ENCODE data around the gene CRADD. TPM values are rescaled to one million over a fixed set of nuclear protein-coding genes. Genes with fewer than 3 reads are reported as not detected.

Gene CRADD
- total RNA-seq, 1 experiment from 2014 or later = 9.6 TPM

DNA sequence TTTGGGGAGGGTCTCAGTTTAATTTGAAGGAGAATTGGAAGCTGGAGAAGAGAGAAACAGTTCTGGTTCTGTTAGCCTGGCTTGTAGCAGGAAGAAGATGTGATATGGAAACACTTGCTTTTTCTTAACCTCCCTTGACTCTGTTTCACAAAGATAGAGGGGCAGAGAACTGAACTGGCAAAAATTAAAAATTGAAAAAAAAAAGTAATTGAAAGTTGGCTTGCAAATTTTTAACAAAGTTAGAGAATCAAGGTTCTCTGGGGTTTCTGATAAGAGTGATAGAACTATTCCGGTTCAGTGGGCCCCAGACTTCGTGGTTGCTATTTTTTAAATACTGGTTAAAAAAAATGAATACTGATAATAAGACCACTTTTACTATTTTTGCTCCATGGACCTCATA lies 2.8 kb downstream of the CRADD start:
- H3K4me3 ChIP-seq (ENCODE audit: insufficient read depth, low read depth, low read length) = no peak overlapping the region
- H3K27me3 ChIP-seq (ENCODE audit: control insufficient read depth, insufficient read depth, low read length) = no peaks in the 10 kb centered on the region
- DNase-seq = no peak
- H3K36me3 ChIP-seq (replicated peaks; ENCODE audit: control insufficient read depth, insufficient read depth, low read length) = no peaks in the 10 kb centered on the region

DNA sequence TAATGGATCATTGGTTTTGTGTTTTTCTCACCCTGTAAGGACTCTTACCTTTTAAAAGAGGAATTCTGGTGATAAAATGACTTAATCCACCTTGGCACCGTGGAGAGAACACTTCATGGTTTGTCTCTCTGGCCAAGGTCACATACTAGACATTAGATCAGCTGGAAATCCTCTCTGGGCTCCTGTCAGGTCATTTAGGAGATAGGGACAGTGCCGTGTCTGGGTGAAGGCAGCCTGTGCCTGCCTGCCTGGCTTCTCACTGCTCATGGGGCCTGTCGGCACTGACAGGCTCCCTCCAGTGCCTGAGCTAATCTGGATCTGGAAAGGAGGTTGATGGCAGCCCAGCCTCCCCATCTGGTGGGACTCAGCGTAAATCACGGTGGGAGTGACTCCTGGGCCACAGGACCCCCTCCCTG lies 5.7 kb downstream of the CRADD start:
- DNase-seq = no peak
- H3K27me3 ChIP-seq (ENCODE audit: control insufficient read depth, insufficient read depth, low read length) = no peaks in the 10 kb centered on the region
- H3K4me3 ChIP-seq (ENCODE audit: insufficient read depth, low read depth, low read length) = no peak overlapping the region
- H3K36me3 ChIP-seq (replicated peaks; ENCODE audit: control insufficient read depth, insufficient read depth, low read length) = no peaks in the 10 kb centered on the region

DNA sequence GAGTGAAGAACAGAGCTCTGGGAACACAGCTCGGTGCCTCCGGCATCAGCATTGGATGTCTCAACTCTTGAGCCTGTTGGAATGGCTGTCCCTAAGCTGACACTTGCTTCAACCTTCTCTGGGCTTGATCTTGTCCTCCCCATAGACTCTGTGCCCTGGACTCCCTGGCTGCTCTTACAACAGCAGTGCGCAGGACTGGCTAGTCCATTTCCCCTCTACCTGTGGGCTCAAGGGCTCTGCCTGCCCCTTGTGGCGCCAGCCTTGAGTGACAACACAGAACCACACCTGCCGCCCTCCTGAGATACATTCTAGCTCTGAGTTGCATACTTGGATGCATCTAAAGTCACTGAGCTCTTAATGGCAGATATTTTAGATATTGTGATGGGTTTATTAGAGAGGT lies 6.2 kb downstream of the CRADD start:
- Histone ChIP-seq H3K4me3 (ENCODE audit: insufficient read depth, low read depth, low read length) (no peak overlapping the region), H3K27me3 (ENCODE audit: control insufficient read depth, insufficient read depth, low read length) (no peaks in the 10 kb centered on the region), H3K36me3 (replicated peaks; ENCODE audit: control insufficient read depth, insufficient read depth, low read length) (no peaks in the 10 kb centered on the region)
- DNase-seq = no peak

DNA sequence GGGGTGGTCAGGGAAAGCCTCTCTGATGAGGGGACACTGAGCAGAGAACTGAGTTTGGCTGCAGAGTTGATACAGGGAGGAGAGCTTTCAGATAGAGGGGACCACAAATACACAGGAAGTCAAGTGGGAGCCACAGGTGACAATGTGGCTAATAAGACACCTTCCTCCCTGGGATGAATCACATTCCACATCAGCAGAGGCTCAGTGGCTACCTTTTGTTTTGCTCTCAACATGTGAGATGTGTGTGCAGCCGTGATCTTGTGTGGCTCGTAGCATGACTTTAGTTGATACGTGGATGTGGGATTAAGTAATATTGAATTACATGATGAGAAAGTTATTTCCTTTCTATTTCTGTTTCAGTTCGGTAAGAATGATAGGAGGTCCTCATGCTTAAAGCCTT lies 7.5 kb downstream of the CRADD start:
- Histone ChIP-seq H3K36me3 (replicated peaks; ENCODE audit: control insufficient read depth, insufficient read depth, low read length) (no peaks in the 10 kb centered on the region), H3K27me3 (ENCODE audit: control insufficient read depth, insufficient read depth, low read length) (no peaks in the 10 kb centered on the region), H3K4me3 (ENCODE audit: insufficient read depth, low read depth, low read length) (no peak overlapping the region)
- no peak for DNase-seq

DNA sequence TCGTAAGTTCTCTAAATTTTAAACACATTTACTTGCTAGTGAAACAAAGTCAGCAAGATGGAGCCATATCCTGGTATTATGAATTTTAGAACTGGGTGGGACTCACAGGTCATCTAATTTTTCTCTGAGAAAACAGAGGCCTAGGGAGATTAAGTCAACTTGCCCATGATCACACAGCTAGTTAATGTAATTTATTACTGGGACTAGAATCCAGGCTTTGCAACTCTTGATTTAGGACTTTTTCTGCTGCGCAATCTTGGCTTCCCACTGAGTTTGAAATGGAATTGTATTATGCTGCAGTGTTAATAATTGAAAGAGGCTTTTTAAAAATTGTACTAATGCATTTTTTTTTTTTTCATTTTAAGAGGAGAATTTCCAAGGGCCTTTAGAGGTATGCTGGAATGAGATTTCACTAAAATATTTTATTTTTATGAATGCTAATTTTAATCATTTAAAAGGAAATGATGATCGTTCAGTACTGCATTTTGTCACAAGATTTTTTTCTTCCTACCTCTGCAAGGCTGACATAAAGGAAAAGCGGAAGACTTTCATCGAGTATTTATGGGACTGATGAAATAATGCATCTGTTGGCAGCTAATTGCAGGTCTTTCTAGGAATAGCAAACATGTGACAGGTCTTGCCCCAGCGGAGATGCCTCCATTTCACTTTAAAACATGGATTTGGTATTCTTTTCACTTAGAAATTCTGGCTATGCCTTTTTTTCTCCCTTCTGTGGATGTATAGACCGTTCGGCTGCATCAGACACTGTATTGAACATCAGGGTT lies 9.6 kb downstream of the CRADD start:
- DNase-seq = no peak
- no peaks in the 10 kb centered on the region for H3K27me3 ChIP-seq (ENCODE audit: control insufficient read depth, insufficient read depth, low read length)
- H3K4me3 ChIP-seq (ENCODE audit: insufficient read depth, low read depth, low read length) = no peak overlapping the region
- no peaks in the 10 kb centered on the region for H3K36me3 ChIP-seq (replicated peaks; ENCODE audit: control insufficient read depth, insufficient read depth, low read length)

DNA sequence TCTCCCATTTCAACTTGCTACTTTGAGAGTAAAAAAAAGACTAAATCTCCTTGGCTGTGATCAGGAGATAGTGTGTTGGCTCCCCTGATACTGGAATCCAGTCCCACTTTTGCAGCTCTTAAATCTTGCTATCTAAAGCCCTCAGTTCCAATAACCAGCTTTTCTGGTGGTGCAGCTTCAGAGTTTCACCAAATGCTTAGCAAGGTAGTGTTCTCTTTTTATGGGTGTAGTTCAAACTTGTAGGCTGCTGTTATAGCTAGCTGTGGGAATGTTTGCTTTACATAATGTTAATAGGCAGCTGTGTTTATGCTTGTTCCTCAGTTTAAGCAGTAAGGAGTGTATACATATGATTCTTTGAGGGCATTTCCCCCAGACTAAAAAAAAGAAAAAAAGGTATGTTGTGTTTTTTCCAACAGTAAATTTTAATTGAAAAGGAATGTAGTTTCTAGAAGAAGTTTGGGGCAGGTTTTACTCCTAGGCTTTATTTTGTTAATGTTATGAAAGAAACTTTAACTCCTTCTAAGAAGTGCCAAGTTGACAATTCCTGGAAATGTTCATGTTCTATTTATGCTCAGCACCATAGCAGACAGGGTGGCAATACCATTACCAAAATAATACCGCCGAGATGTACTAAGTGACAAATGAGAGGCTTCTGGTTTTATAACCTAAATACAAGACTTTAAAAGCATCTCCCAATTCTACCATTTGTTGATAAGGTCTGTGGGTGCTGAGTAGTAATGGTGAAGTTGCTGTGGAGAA lies 12.1 kb downstream of the CRADD start:
- H3K36me3 ChIP-seq (replicated peaks; ENCODE audit: control insufficient read depth, insufficient read depth, low read length) = no peaks in the 10 kb centered on the region
- no peaks in the 10 kb centered on the region for H3K27me3 ChIP-seq (ENCODE audit: control insufficient read depth, insufficient read depth, low read length)
- no peak for DNase-seq
- no peak overlapping the region for H3K4me3 ChIP-seq (ENCODE audit: insufficient read depth, low read depth, low read length)

DNA sequence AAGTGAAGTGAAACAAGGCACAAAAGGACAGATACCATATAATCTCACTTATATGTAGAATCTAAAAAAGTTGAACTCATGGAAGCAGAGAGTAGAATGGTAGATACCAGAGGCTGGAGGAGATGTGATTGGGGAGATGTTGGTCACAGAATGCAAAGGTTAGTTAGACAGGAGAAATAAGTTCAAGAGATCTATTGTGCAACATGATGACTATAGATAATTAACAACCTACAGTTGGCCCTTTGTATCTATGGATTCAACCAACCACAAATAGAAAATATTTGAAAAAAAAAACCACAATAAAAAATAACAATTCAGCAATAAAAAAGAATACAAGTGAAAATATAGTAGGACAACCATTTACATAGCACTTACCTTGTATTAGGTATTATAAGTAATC lies 19.3 kb downstream of the CRADD start:
- Histone ChIP-seq H3K4me3 (ENCODE audit: insufficient read depth, low read depth, low read length) (no peak overlapping the region), H3K27me3 (ENCODE audit: control insufficient read depth, insufficient read depth, low read length) (no peaks in the 10 kb centered on the region), H3K36me3 (replicated peaks; ENCODE audit: control insufficient read depth, insufficient read depth, low read length) (no peaks in the 10 kb centered on the region)
- no peak for DNase-seq

DNA sequence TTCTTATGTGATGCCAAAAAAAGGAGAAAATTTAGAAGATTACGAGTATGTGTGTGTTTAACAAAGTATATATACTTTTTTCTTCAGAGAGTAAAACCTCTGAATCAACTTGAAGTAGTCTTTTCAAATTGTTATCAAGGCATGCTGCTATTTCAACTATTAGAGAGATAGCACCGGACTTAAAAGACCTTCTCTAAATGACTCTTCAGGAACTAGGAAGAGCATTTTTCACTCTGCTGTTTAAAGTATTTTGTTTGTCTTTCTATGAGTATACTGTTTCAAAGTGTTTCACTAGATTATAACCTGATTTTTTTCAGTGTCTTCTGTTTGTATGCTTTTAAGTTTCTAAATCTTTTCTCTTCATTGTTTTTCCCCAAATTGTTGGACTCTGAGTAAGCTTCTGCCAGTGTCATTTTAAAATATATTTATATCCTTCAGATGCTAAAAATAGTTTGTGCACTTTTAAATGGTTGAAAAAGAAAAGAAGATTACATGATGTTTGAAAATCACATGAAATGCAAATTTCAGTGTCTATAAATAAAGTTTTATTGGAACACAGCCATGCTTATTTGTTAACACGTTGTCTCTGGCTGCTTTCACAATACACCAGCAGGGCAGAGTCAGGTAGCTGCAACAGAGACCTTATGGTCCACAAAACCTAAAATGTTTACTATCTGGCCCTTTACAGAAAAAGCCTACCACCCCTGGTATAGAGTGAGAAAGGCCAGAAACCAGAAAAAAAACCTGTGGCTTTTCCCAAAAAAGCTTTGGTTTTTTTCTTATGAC lies 21.3 kb downstream of the CRADD start:
- Histone ChIP-seq H3K36me3 (replicated peaks; ENCODE audit: control insufficient read depth, insufficient read depth, low read length) (no peaks in the 10 kb centered on the region), H3K27me3 (ENCODE audit: control insufficient read depth, insufficient read depth, low read length) (no peaks in the 10 kb centered on the region), H3K4me3 (ENCODE audit: insufficient read depth, low read depth, low read length) (no peak overlapping the region)
- DNase-seq = no peak

DNA sequence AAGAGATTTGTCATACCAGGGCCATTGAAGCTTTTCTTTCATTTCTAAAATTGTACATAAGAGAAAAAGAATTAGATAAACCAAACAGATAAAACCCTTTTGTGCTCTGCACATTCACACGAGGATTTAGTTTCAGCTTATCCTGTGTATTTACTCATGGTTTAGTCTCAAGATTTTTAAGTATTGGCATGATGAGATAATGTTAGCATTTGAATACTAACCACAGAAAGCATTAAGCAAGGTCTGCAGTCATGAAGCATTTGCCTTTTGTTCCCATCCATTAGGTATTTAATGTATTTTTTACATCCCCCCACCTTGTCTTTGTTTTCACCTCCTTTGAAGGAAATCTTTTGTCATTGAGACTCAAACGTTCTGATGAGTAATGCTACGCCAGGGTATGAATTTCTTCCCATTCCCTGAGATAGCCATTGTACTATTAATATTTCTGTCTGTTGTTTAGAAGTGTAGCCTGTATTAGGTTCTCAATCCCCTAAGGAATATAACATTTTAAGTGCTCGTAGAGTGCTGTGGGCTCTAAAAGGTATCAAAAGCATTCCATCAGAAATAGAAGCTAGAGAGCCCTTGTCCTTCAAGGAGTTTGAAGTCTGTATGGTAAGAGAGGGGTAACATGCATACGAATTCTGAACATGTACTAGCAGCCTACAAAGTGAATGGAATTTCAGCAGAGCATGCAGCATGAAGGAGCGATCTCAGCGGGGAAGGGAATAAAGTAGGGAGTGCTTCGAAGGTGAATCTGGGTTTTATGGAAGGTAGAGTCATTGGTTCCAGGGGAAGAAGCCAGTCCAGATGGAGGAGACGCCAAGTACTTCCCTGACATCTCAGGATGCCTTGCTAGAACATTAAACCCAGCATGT lies 22.3 kb downstream of the CRADD start:
- Histone ChIP-seq H3K27me3 (ENCODE audit: control insufficient read depth, insufficient read depth, low read length) (no peaks in the 10 kb centered on the region), H3K36me3 (replicated peaks; ENCODE audit: control insufficient read depth, insufficient read depth, low read length) (no peaks in the 10 kb centered on the region), H3K4me3 (ENCODE audit: insufficient read depth, low read depth, low read length) (no peak overlapping the region)
- peak; percentile 30 for DNase-seq

DNA sequence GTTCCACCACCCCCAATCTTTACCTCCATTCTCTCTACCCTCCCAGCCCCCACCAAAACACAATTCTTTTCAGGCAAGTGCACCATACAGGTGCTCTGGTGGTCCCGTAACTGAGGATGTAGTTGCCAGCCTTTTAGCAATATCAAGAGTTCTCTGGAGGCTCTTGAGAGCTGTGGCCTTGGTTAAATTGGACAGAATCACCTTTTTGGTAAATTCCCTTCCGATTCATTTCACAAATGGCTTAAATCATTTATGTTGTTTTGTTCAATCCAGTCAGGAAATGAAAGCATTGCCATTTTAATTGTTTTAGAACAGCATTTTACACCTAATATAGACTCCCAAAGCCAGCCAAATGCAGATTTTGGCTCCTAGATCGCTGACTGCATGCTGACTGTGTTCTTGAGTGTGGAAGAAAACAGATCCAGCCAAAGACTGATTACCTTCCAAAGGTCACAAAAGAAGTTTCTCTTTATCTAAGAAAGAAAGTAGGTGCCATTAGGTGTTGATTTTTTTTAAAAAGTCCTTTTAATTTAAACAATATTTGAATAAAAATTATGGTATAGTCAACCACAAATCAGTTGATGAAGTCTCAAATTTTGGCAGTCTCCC lies 25.6 kb downstream of the CRADD start:
- no peaks in the 10 kb centered on the region for H3K36me3 ChIP-seq (replicated peaks; ENCODE audit: control insufficient read depth, insufficient read depth, low read length)
- no peak for DNase-seq
- H3K4me3 ChIP-seq (ENCODE audit: insufficient read depth, low read depth, low read length) = no peak overlapping the region
- no peaks in the 10 kb centered on the region for H3K27me3 ChIP-seq (ENCODE audit: control insufficient read depth, insufficient read depth, low read length)

DNA sequence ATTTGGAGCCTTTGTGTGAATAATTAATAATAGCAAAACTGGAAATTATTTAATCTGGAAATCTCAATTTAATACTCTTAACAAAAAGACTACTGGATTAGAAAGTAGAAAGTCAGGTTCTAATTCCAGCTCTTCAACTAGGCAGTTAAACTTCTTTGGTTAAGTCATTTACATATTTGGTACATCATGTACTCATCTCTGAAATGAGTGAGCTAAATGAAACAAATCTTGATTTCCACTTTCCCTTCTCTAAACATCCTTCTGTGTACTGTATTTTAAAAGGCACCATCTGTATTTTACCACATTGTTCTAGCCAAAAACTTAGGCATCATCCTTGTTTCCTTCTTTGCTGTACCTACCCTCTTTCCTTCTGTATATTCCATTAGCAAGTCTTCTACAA lies 26.9 kb downstream of the CRADD start:
- Histone ChIP-seq H3K36me3 (replicated peaks; ENCODE audit: control insufficient read depth, insufficient read depth, low read length) (no peaks in the 10 kb centered on the region), H3K27me3 (ENCODE audit: control insufficient read depth, insufficient read depth, low read length) (no peaks in the 10 kb centered on the region), H3K4me3 (ENCODE audit: insufficient read depth, low read depth, low read length) (no peak overlapping the region)
- no peak for DNase-seq

DNA sequence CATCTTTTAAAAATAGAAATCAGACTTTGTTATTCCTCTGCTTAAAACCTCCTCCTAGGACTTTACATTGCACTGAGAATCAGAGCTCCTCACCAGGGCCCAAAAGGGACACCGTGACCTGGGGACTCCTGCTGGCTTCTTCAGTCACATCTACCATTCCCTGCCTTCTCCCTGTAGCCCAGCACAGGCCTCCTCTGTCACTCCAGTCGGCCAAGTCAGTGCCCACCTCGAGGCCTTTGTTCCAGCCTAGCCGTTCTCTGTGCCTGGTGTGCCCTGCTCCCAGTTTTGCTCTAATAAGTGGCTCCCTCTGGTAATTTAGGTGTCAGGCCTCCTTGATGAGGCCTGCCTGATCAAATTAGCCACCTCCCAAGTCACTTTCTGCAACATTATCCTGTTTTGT lies 27.4 kb downstream of the CRADD start:
- Histone ChIP-seq H3K4me3 (ENCODE audit: insufficient read depth, low read depth, low read length) (no peak overlapping the region), H3K36me3 (replicated peaks; ENCODE audit: control insufficient read depth, insufficient read depth, low read length) (no peaks in the 10 kb centered on the region), H3K27me3 (ENCODE audit: control insufficient read depth, insufficient read depth, low read length) (no peaks in the 10 kb centered on the region)
- DNase-seq = no peak

DNA sequence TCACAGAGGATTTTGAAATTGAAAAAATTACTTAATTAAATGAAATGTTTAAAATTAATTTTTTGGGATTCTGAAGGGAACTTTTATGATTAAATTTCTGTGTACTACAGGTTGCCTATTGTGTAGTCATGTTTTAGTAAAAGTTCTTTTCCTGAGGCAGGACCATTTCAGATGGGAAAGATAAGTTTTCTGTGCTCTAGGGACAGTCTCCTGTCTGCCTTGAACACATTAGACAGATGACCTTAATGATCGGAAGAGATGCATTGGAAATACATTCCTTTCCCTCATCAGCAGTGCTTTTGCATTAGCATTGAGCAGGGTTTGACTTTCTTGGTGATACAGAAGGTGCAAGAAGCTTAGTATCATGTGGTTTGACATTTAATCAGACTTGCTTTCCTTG lies 28.1 kb downstream of the CRADD start:
- DNase-seq = no peak
- Histone ChIP-seq H3K4me3 (ENCODE audit: insufficient read depth, low read depth, low read length) (no peak overlapping the region), H3K27me3 (ENCODE audit: control insufficient read depth, insufficient read depth, low read length) (no peaks in the 10 kb centered on the region), H3K36me3 (replicated peaks; ENCODE audit: control insufficient read depth, insufficient read depth, low read length) (no peaks in the 10 kb centered on the region)

DNA sequence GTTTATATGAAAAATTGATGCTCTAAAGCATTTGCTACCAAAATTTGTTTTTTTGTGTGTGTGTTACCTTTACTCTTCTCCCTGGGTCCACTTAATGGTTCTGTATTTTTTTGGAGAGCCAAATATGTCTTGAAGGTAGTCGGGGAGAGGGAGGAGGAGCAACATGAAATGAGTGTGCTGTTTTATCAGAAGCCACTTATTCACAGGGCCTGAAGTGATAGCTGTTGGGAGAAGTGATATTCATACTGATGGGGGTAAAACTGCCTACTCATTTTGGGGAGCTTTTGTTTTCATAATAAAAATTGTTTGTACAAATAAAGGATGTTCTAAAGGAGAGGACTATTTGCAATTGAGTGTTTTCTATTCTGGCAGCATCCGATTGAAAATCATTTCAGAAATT lies 29.2 kb downstream of the CRADD start:
- Histone ChIP-seq H3K4me3 (ENCODE audit: insufficient read depth, low read depth, low read length) (no peak overlapping the region), H3K27me3 (ENCODE audit: control insufficient read depth, insufficient read depth, low read length) (no peaks in the 10 kb centered on the region), H3K36me3 (replicated peaks; ENCODE audit: control insufficient read depth, insufficient read depth, low read length) (no peaks in the 10 kb centered on the region)
- DNase-seq = no peak
